ENCODE data around the gene PRKD2. TPM values are rescaled to one million over a fixed set of nuclear protein-coding genes. Genes with fewer than 3 reads are reported as not detected.

The PRKD2 gene
- total RNA-seq, 1 donor = 9.7 TPM

GRCh38 chr19:46696052-46696451 lies 20.9 kb downstream of the PRKD2 start:
- H3K4me3 ChIP-seq (ENCODE audit: low read depth, low read length) = no peak overlapping the region
- no peak for DNase-seq (ENCODE audit: low read depth)

GRCh38 chr19:46693760-46694159 lies 23.2 kb downstream of the PRKD2 start:
- no peak for TF ChIP-seq CTCF (IDR thresholded peaks at IDR 0.05; ENCODE audit: insufficient read depth, low read length)
- DNase-seq (ENCODE audit: low read depth) = no peak
- no peak overlapping the region for H3K4me3 ChIP-seq (ENCODE audit: low read depth, low read length)

More at GRCh38 chr19:46696052-46696451, 20.9 kb downstream of the PRKD2 start:
- TF ChIP-seq CTCF (IDR thresholded peaks at IDR 0.05; ENCODE audit: insufficient read depth, low read length) = no peak

DNA sequence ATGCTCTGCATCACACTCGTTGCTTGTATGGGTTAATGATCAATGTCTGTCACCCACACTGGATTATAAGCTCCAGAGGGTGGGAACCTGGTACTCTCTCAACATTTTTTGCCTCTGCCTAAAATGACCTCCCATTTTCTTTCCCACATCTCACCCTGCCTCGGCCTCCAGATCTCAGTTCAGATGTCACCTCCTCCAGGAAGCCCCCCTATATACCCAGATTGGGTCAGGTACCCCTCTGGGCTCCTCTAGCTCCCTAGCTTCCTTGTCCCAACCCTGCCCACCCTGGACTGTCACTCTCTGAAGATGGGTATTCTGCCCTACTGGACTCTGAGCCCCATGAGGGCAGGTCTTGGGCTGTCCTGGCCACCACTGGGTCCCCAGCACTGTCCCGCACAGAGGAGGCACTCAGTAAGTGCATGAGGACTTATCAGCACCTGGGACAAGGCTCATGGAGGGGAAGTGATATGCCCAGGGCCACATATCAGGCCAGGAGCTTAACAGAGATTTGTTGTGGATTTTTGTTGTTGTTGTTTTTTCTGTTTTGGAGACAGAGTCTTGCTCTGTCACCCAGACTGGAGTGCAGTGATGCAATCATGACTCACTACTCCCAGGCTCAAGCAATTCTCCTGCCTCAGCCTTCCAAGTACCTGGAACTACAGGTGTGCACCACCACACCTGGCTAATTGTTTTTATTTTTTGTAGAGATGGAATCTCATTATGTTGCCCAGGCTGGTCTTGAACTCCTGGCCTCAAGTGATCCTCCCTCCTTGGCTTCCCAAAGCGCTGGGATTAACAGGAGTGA lies 23.8 kb downstream of the PRKD2 start:
- H3K4me3 ChIP-seq (ENCODE audit: low read depth, low read length) = no peak overlapping the region
- no peak for TF ChIP-seq CTCF (IDR thresholded peaks at IDR 0.05; ENCODE audit: insufficient read depth, low read length)
- DNase-seq (ENCODE audit: low read depth) = no peak

DNA sequence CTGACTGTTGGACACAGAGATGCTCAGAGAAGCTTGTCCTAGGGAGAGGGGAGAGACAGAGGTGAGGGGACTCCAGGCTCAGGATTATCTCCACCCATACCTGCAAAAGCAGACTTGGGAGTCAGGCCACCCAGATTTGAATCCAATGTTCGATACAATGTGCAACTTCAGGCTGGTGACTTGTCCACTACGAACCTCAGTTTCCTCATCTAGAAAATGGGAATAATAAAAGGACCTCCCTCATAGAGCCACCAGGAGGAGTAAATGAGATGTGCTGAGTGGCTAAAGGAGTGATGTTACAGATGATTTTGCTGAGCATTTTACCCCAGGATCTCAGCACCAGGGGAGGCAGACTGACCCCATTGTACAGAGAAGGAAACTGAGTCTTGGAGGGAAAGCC lies 25.0 kb downstream of the PRKD2 start:
- no peak for TF ChIP-seq CTCF (IDR thresholded peaks at IDR 0.05; ENCODE audit: insufficient read depth, low read length)
- no peak overlapping the region for H3K4me3 ChIP-seq (ENCODE audit: low read depth, low read length)
- DNase-seq (ENCODE audit: low read depth) = no peak

- DNase-seq (ENCODE audit: low read depth) = no peak
These were observed 25.8 kb downstream of the PRKD2 start for GRCh38 chr19:46691104-46691503.

GRCh38 chr19:46689358-46689757 lies 27.6 kb downstream of the PRKD2 start:
- DNase-seq (ENCODE audit: low read depth) = no peak
- no peak for TF ChIP-seq CTCF (IDR thresholded peaks at IDR 0.05; ENCODE audit: insufficient read depth, low read length)
- no peak overlapping the region for H3K4me3 ChIP-seq (ENCODE audit: low read depth, low read length)

More at GRCh38 chr19:46691104-46691503, 25.8 kb downstream of the PRKD2 start:
- H3K4me3 ChIP-seq (ENCODE audit: low read depth, low read length) = no peak overlapping the region
- no peak for TF ChIP-seq CTCF (IDR thresholded peaks at IDR 0.05; ENCODE audit: insufficient read depth, low read length)
